ENCODE measurements around the gene BTBD2.

BTBD2 gene

GRCh38 chr19:2021453-2022140, 6.1 kb upstream of the BTBD2 start:
- Histone ChIP-seq H3K27ac (no peak overlapping the region), H3K9me3 (ENCODE audit: severe bottlenecking) (peaks cover 7% of the 10 kb centered on the region), H3K4me3 (ENCODE audit: low read depth, low read length) (no peak overlapping the region), H3K27me3 (ENCODE audit: insufficient read depth, low read depth, severe bottlenecking) (no peaks in the 10 kb centered on the region), H3K36me3 (no peaks in the 10 kb centered on the region)
- DNase-seq = no peak
- no peak for TF ChIP-seq CTCF (IDR thresholded peaks at IDR 0.05; ENCODE audit: low read depth, low read length)

- no peak overlapping the region for H3K4me3 ChIP-seq (ENCODE audit: low read depth, low read length)
- no peak for TF ChIP-seq CTCF (IDR thresholded peaks at IDR 0.05; ENCODE audit: low read depth, low read length)
- DNase-seq = no peak
- no peaks in the 10 kb centered on the region for H3K36me3 ChIP-seq
- no peaks in the 10 kb centered on the region for H3K9me3 ChIP-seq (ENCODE audit: severe bottlenecking)
- H3K27me3 ChIP-seq (ENCODE audit: insufficient read depth, low read depth, severe bottlenecking) = no peaks in the 10 kb centered on the region
- no peak overlapping the region for H3K27ac ChIP-seq
These were observed 3.2 kb upstream of the BTBD2 start for GRCh38 chr19:2018752-2019151.

GRCh38 chr19:2016041-2016807, 710 bp upstream of the BTBD2 start:
- Histone ChIP-seq H3K27ac (peak overlapping the region; percentile 41; the same call in 1 of the 2 replicates), H3K27me3 (ENCODE audit: insufficient read depth, low read depth, severe bottlenecking) (no peaks in the 10 kb centered on the region), H3K4me3 (ENCODE audit: low read depth, low read length) (peak overlapping the region; percentile 36), H3K9me3 (ENCODE audit: severe bottlenecking) (no peaks in the 10 kb centered on the region), H3K36me3 (peaks cover 10% of the 10 kb centered on the region; the same call in 1 of the 2 replicates)
- no peak for TF ChIP-seq CTCF (IDR thresholded peaks at IDR 0.05; ENCODE audit: low read depth, low read length)
- peak; percentile 81 for DNase-seq

GRCh38 chr19:2014731-2015607, 545 bp downstream of the BTBD2 start:
- TF ChIP-seq CTCF (IDR thresholded peaks at IDR 0.05; ENCODE audit: low read depth, low read length) = no peak
- H3K9me3 ChIP-seq (ENCODE audit: severe bottlenecking) = no peaks in the 10 kb centered on the region
- peak overlapping the region; percentile 46; the same call in 1 of the 2 replicates for H3K27ac ChIP-seq
- H3K36me3 ChIP-seq = peaks cover 10% of the 10 kb centered on the region; the same call in 1 of the 2 replicates
- no peaks in the 10 kb centered on the region for H3K27me3 ChIP-seq (ENCODE audit: insufficient read depth, low read depth, severe bottlenecking)
- DNase-seq = no peak
- H3K4me3 ChIP-seq (ENCODE audit: low read depth, low read length) = peak overlapping the region; percentile 50

- H3K4me3 ChIP-seq (ENCODE audit: low read depth, low read length) = no peak overlapping the region
- no peak overlapping the region for H3K27ac ChIP-seq
- H3K9me3 ChIP-seq (ENCODE audit: severe bottlenecking) = no peaks in the 10 kb centered on the region
- TF ChIP-seq CTCF (IDR thresholded peaks at IDR 0.05; ENCODE audit: low read depth, low read length) = no peak
- peaks cover 10% of the 10 kb centered on the region; the same call in 1 of the 2 replicates for H3K36me3 ChIP-seq
- H3K27me3 ChIP-seq (ENCODE audit: insufficient read depth, low read depth, severe bottlenecking) = no peaks in the 10 kb centered on the region
- DNase-seq = no peak
These were observed 1.4 kb downstream of the BTBD2 start for GRCh38 chr19:2014131-2014571.

Data from WERI-Rb-1 (cell line).